Measurements from ENCODE around the gene TNS3.

The TNS3 gene

GRCh38 chr7:47502240-47502877 lies 79.6 kb downstream of the TNS3 start:
- DNase-seq: no peak

- no peak for DNase-seq
Measured at GRCh38 chr7:47501406-47501805, 80.5 kb downstream of the TNS3 start.

DNA sequence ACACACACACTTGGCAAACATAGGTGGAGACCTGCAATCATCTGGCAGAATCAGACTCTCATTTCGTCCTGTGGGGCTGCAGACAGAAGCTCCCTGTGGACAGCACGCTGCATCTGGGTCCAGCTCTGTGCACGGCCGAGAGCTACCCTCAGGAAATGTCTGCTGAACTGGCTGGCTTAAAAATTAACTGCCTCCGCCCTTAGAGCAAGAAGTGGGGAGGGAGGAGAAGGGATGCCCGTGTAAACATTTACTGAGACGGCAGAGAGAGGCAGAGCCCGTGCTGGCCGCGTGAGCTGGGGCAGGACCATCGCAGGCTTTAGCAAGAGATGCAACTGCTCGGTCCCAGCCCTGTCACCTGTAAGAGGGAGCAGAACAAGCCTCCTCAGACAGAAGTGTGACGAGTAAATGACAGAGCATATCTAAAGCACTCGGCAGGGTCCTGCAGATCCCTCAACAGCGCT lies 81.8 kb downstream of the TNS3 start:
- DNase-seq: no peak

- DNase-seq: no peak
Measured at GRCh38 chr7:47498229-47499056, 83.5 kb downstream of the TNS3 start.

GRCh38 chr7:47497367-47498096 lies 84.4 kb downstream of the TNS3 start:
- DNase-seq: no peak

GRCh38 chr7:47496666-47497065 lies 85.2 kb downstream of the TNS3 start:
- no peak for DNase-seq

DNA sequence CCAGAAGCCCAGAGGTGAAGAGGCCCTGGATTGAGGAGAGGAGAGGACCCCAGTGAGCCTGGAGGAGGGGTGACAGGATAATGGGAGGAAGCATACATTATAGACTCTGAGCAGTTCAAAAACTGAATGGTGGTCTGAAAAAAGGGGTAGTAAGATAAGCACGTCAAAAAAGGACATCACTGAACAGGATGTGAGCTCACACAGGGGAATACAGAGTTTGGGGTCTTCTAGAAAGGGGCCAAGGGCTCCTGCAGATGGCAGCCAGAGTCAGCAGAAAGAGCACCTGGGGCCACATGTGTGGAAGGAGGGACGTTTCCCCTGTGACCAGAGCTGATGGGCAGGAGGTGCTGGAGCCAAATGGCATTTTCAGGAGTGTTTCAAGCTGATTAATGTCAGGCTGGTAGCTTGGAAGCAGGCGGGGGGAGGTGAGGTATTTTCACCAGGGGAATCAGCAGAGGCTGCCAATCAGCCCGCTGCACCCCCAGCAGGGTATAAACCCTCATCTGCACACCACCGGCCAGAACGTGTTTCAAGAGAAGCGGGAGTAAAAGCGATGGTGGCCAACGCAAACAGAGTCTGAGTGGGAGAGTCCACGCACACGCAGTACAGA lies 85.8 kb downstream of the TNS3 start:
- no peak for DNase-seq

DNA sequence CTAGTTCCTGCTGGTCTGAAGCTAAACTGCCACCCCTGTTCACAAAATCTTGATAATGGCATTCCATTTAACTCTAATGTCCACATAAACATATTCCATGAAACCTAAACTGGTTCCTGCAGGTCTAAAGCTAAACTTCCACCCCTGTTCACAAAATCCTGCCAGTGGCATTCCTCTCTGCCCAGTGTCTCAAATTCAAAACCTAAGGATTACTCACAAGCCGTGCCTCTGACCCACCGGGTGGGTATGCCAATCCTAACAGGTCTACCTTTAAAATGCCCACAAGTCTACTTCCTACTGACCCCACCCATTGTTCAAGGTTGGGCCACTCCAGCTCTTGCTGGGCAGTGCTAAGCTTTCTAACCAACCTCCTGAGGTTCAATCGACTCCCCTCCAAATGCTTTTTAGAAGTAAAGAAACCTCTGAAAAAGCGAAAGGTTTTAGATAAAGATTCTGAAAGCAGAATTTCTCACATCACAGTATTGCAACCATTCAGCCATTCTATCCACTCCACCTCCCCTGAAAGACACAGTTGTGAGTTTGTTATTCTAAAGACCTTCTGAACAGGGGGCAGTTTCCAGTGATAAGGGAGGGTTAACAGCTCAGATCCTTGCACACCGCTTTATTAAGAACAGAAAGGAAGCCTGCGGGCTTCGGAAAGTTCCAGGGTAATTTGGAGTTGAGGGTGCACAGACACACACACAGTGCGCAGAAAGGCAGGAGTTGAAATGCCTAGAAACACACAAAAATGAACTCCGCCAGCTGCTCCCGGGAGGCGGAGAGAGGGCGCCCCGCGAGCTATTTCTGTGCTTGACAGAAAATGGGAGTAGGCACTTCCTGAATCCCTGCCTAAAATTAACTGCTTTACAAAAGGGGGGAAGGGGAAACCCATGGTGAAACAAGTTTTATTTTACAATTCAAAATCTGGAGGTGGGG lies 87.7 kb downstream of the TNS3 start:
- DNase-seq: no peak

- DNase-seq: no peak
Measured at GRCh38 chr7:47492716-47493325, 89.1 kb downstream of the TNS3 start.

- DNase-seq: no peak
Measured at GRCh38 chr7:47490501-47491265, 91.2 kb downstream of the TNS3 start.

DNA sequence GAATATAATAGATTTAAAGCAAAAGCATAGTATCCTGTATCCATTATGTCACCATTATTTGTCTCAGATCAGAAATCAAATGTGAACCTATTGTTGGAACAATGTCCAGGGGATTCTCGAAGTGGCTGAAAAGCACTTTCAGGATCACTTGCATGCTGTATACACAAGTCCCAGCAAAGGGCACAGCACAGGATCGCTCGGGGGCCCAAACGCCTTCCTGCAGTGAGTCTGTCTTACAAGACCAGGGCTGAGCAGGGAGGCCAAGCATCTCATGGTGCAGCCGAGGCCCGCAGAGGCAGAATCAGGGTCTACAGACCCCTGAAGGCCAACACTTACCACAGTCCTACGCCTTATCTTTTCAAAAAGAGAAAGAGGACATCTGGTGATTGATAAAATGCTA lies 92.3 kb downstream of the TNS3 start:
- DNase-seq: no peak

DNA sequence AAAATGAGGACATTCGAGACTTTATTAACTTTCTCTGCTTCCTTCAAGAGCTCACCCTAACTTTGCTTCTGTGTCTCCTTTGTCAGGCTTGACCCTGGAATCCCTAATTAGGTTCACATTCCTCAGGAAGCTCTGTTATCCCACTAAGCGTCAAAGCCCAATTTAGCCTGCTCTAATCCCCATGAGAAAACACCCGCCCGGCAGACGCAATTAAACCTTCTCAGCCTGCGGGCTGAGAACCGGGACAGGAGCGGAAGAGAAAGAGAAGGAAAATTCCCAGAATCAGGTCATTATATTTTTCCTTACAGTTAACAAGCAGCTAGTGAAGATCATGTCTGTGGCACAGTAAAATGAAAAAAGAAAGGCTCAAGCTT lies 93.0 kb downstream of the TNS3 start:
- no peak for DNase-seq

DNA sequence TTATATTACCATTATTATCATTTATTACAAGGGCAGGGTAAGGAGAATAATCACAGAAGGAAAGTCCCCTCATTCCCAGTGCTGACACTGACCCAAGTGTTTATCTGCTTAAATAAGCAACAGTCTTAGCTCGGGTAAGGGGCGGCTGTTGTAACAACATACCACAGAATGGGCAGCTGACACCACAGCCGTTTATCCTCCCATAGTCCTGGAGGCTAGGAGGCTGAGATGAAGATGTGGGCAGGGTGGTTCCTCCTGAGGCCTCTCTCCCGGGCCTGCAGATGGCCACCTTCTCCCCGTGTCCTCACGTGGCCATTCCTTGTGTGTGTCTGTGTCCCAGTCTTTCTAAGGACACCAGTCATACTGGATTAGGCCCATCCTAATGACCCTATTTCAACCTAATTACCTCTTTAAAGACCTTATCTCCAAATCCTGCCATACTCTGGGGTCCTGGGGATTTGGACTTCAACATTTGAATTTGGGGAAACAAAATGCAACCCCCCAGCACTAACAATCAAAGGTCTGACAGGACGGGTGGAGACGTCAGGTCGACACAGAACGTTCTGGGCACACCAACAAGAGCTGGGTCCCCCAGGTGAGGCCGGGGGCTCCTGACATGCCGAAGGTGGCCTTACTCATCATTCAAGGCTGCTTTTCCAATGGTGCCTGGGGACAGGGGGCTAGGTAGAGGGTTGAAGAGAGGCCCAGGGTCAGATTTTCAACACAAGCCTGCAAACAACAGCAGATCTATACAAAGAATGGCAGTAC lies 93.5 kb downstream of the TNS3 start:
- no peak for DNase-seq

DNA sequence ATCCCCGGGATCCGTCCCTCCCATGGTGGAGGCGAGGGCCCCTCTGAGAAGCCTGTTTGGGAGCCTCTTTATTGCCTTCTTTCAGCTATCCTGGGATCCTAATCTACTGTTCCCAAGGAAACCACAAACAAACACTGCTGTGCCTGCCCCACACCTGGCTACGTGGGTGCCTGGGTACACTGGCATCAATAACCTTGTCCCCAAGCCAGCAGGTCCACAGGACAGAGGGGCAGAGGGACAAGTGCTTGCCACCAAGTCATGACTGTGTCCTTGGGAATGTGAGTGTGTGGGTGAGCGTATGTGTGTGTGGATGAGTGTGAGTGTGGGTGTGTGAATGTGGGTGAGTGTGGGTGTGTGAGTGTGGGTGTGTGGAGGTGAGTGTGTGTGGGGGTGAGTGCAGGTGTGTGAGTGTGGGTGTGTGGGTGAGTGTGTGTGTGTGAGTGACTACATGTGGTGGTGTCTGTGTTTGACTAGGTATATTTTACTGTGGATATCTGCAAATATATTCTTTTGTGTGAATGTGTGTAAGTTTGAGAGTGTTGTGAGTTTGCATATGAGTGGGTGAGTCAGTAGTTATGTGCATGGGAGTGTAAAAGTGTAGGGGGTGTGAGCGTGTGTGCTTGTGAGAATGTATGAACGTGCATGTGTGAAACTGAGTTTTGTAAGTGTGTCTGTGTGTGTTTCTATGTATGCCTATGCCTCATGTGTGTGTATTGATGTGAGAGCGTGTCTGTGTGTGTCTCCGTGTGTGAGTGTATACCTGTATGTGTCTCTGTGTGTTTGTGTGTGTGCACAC lies 96.1 kb downstream of the TNS3 start:
- no peak for DNase-seq

- DNase-seq: no peak
Measured at GRCh38 chr7:47484923-47485639, 96.8 kb downstream of the TNS3 start.

- no peak for DNase-seq
Measured at GRCh38 chr7:47484457-47484856, 97.5 kb downstream of the TNS3 start.

DNA sequence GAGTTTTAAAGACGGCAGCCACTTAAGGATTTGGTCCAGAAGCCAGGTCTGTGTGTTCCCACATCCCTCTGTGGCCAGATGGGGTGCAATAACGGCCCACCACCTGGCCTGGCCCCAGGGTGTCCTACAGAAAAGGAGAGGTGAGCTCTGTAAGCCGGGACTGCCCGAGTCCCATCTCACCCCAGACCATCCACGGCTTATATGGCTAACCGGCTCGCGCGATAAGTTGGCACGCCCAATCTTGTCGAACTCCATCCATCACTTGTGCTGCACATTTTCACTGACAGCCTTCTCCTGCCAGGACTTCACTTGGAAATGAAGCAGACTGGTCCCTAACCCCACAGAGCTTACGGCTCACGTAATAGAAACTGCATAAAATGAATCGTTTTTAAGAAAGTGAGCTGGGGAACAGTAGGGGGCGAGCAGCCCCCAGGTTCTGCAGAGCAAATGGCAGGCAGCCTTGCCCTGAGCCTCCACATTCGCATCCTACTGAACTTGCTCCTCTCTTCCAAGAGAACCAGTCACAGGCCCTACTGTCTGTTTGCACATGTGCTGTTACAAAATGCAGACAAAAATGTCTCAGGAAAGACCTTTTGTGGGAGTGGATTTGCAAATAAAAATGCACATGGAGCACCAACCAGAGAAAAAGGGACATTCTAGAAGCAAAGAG lies 98.2 kb downstream of the TNS3 start:
- DNase-seq: no peak

Data from activated CD4-positive, alpha-beta T cell treated with anti-CD3 and anti-CD28 coated beads for 1 hour (primary cell).